Stomach (tissue), 9 donors: ENCODE measurements around the gene ZCCHC9. TPM values are rescaled to one million over a fixed set of nuclear protein-coding genes. Genes with fewer than 3 reads are reported as not detected.

Experiments
- DNase-seq, 2 donors: peaks; one replicate each; pipeline versions ENCODE4 v3.0.0 to v3.0.0-alpha.2; 2013 to 2019
- H3K27ac ChIP-seq, 5 donors: fragments of 200-600 bp in 4 of 5; sonication (generic) in 4 of 5; one replicate each; pipeline ENCODE4 v1.5.1; 2013 to 2019; ENCODE audit warnings: mild to moderate bottlenecking in 1 of 5, moderate library complexity in 1 of 5
- H3K27me3 ChIP-seq, 3 donors: fragments of 200-600 bp; sonication (generic); one replicate each; pipeline ENCODE4 v1.5.1; 2017 to 2019; ENCODE audit warnings: mixed run types in 1 of 3
- H3K36me3 ChIP-seq, 4 donors: fragments of 200-600 bp; sonication (generic); 1 replicate in 3 of 4; 2 replicates in 1 of 4; pipeline ENCODE4 v1.5.1; 2016 to 2019
- H3K4me1 ChIP-seq, 4 donors: fragments of 200-600 bp; sonication (generic); one replicate each; pipeline ENCODE4 v1.5.1; 2016 to 2019
- H3K4me3 ChIP-seq, 4 donors: fragments of 200-600 bp; sonication (generic) in 3 of 4; one replicate each; pipeline ENCODE4 v1.5.1; 2016 to 2019; ENCODE audit warnings: mild to moderate bottlenecking in 1 of 4
- H3K9me3 ChIP-seq, 4 donors: fragments of 200-600 bp; sonication (generic); one replicate each; pipeline ENCODE4 v1.5.1; 2016 to 2019
- CTCF ChIP-seq, 7 experiments: fragments of 450-650 bp in 4 of 7; fragments of 200-600 bp in 3 of 7; sonication (generic) in 3 of 7; IDR thresholded peaks; one replicate each; pipeline ENCODE4 v1.5.1; 2016 to 2019; ENCODE audit warnings: antibody characterized with exemption in 7 of 7, control low read depth in 2 of 7, mild to moderate bottlenecking in 1 of 7
- EP300 ChIP-seq: sonication (generic); formaldehyde crosslinking; IDR thresholded peaks from one replicate; pipeline ENCODE4 v1.6.1; 2017; ENCODE audit warnings: antibody characterized with exemption
- POLR2A ChIP-seq, 4 donors: fragments of 450-650 bp; IDR thresholded peaks; one replicate each; pipeline ENCODE4 v1.6.1; 2016; ENCODE audit warnings: antibody characterized with exemption in 4 of 4, control low read depth in 2 of 4, mild to moderate bottlenecking in 1 of 4, moderate library complexity in 1 of 4
- POLR2AphosphoS5 ChIP-seq, 3 donors: sonication (generic); formaldehyde crosslinking; IDR thresholded peaks; one replicate each; pipeline ENCODE4 v1.6.1; 2016; ENCODE audit warnings: antibody characterized with exemption in 3 of 3
- WGBS, 5 donors: extraction: QIAGEN DNeasy Blood & Tissue Kit in 3 of 5; methylation state at CpG; one replicate each; pipeline versions ENCODE4 v1.1.5 to v1.1.7; 2013 to 2018; 5-methylcytosine and 5-hydroxymethylcytosine counted together
- intact Hi-C: fragments of 100-400 bp; cut with DNase I; formaldehyde crosslinking; loops from one replicate; pipeline ENCODE4 v1.15.1; 2023; ENCODE audit warnings: low total_unique reads
- polyA plus RNA-seq, 3 donors: library from polyadenylated mRNA; stranded (reverse); fragments of 200-250 nt; gene quantifications; one replicate each; pipeline ENCODE4 v1.2.3, GENCODE V29; 2013
- total RNA-seq, 5 donors: library from RNA; depleted of rRNA; stranded (reverse); fragments of >200 nt; gene quantifications; one replicate each; pipeline versions ENCODE4 v1.1.0 to v1.2.3, GENCODE V29; 2014 to 2016
- donor health status: healthy with polysubstance abuse.
- donor health status: Bipolar disorder and iron deficiency.
- donor health status: healthy.

ZCCHC9 gene
- total and polyA plus RNA-seq, 8 donors = 20.5 to 55.4 (median 29.8) TPM

- no peak for DNase-seq
- WGBS, 5 donors = 88 to 98% (median 90%) methylated on average over 3 of the region's 3 CpGs
- no peaks in the 10 kb centered on the region for H3K4me1 ChIP-seq
- no peaks in the 10 kb centered on the region for H3K9me3 ChIP-seq
- H3K4me3 ChIP-seq = no peak overlapping the region
- peaks cover 0 to 65% (median 58%) of the 10 kb centered on the region in 4 donors for H3K36me3 ChIP-seq
- TF ChIP-seq POLR2A (IDR thresholded peaks at IDR 0.05) = no peak
- no peak for TF ChIP-seq EP300
- TF ChIP-seq CTCF (IDR thresholded peaks at IDR 0.05) = no peak
- no peak for TF ChIP-seq POLR2AphosphoS5 (IDR thresholded peaks at IDR 0.05)
- H3K27me3 ChIP-seq = no peaks in the 10 kb centered on the region
- intact Hi-C loops = no loop called here
- no peak overlapping the region for H3K27ac ChIP-seq
Measured at GRCh38 chr5:81313686-81314085, 12.3 kb downstream of the ZCCHC9 start.

- Histone ChIP-seq H3K27ac (no peak overlapping the region), H3K36me3 (peaks cover 0 to 56% (median 51%) of the 10 kb centered on the region in 4 donors), H3K4me1 (no peaks in the 10 kb centered on the region), H3K9me3 (no peaks in the 10 kb centered on the region), H3K4me3 (no peak overlapping the region), H3K27me3 (no peaks in the 10 kb centered on the region)
- no peak for DNase-seq
- TF ChIP-seq POLR2AphosphoS5 (IDR thresholded peaks at IDR 0.05) (no peak), POLR2A (IDR thresholded peaks at IDR 0.05) (no peak)
- intact Hi-C loops = no loop called here
- 95 to 97% (median 95%) methylated on average over 3 of the region's 3 CpGs for WGBS, 5 donors
Measured at GRCh38 chr5:81314581-81314980, 13.2 kb downstream of the ZCCHC9 start.

GRCh38 chr5:81315336-81315735 lies 13.9 kb downstream of the ZCCHC9 start:
- no peaks in the 10 kb centered on the region for H3K4me1 ChIP-seq
- intact Hi-C loops = no loop called here
- H3K27ac ChIP-seq = no peak overlapping the region
- WGBS, 5 donors = 76 to 88% (median 84%) methylated on average over 1 of the region's 1 CpG
- TF ChIP-seq POLR2AphosphoS5 (IDR thresholded peaks at IDR 0.05) (no peak), EP300 (no peak), CTCF (IDR thresholded peaks at IDR 0.05) (no peak), POLR2A (IDR thresholded peaks at IDR 0.05) (no peak)
- DNase-seq = no peak
- no peaks in the 10 kb centered on the region for H3K27me3 ChIP-seq
- H3K9me3 ChIP-seq = no peaks in the 10 kb centered on the region
- H3K4me3 ChIP-seq = no peak overlapping the region
- peaks cover 0 to 48% (median 46%) of the 10 kb centered on the region in 4 donors for H3K36me3 ChIP-seq

GRCh38 chr5:81315830-81316229 lies 14.4 kb downstream of the ZCCHC9 start:
- intact Hi-C loops = no loop called here

More at GRCh38 chr5:81315830-81316229, 14.4 kb downstream of the ZCCHC9 start:
- TF ChIP-seq EP300 (no peak), POLR2A (IDR thresholded peaks at IDR 0.05) (no peak), CTCF (IDR thresholded peaks at IDR 0.05) (no peak), POLR2AphosphoS5 (IDR thresholded peaks at IDR 0.05) (no peak)
- WGBS, 5 donors = 91 to 96% (median 92%) methylated on average over 4 of the region's 4 CpGs
- no peak overlapping the region for H3K27ac ChIP-seq
- H3K4me1 ChIP-seq = no peaks in the 10 kb centered on the region
- H3K4me3 ChIP-seq = no peak overlapping the region
- DNase-seq = no peak
- H3K36me3 ChIP-seq = peaks cover 0 to 43% (median 41%) of the 10 kb centered on the region in 4 donors
- no peaks in the 10 kb centered on the region for H3K27me3 ChIP-seq
- no peaks in the 10 kb centered on the region for H3K9me3 ChIP-seq
